Cardiac septum (tissue), 1 donor: ENCODE data around the gene PKD2L2. TPM values are rescaled to one million over a fixed set of nuclear protein-coding genes. Genes with fewer than 3 reads are reported as not detected.

Source experiments
- DNase-seq: peaks from one replicate; pipeline ENCODE4 v3.0.0-alpha.2; 2020; ENCODE audit warnings: low spot score
- intact Hi-C: fragments of 100-400 bp; cut with DNase I; formaldehyde crosslinking; loops from one replicate; pipeline ENCODE4 v1.14.0; 2022
- total RNA-seq: library from RNA; stranded (reverse); fragmentation: NEBNext Ultra II Directional; extraction: Animal tissue kit (Norgen Biotek cat#: 25700); gene quantifications from one replicate; pipeline ENCODE4 v1.2.1, GENCODE V29; 2021
- donor health status: DM: no; HTN: no; CAD: no.

Gene PKD2L2
- total RNA-seq, 1 donor from 2014 or later: 0.62 TPM

DNA sequence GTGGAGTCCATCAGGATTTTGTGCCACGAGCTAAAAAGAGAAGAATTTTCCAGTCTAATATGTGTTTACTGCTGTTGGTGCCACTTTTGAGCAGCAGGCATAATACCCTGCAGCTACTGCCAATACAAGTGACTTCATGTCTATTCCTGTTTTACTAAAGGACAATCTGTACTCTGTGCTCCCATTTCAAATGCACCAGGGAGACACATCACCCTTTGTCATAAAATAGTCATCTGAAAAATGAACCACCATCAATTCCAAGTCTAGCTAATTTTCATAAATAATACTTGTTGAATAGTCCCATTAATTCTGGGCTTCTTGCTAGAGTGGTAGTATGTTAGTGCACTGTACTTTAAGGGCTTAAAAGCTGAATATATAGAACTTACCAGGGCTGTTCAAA lies 8.9 kb upstream of the PKD2L2 start:
- no peak for DNase-seq
- intact Hi-C loops: loop anchor here (2.0 kb wide), 1 partner anchor 44 kb away; no protein-coding TSS in a partner anchor

DNA sequence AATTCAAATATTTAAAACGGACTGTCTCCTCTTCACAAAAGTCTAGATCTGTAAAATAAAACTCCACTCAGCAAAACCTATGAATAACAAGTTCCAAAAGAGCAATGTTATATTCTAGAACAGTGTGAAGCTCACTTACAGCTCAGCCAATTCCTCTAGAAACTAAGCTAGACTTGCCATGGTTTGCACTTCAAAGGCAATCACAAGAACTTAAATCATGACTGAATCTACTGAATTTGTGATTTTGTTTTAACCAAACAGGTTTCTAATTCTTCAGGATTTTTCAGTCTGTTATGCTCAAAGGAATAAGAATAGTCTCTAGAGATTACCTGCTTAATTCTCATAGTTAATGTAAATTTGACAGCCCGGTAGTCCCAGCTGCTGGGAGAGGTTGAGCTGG lies 1.4 kb upstream of the PKD2L2 start:
- DNase-seq: no peak
- intact Hi-C loops: no loop called here

DNA sequence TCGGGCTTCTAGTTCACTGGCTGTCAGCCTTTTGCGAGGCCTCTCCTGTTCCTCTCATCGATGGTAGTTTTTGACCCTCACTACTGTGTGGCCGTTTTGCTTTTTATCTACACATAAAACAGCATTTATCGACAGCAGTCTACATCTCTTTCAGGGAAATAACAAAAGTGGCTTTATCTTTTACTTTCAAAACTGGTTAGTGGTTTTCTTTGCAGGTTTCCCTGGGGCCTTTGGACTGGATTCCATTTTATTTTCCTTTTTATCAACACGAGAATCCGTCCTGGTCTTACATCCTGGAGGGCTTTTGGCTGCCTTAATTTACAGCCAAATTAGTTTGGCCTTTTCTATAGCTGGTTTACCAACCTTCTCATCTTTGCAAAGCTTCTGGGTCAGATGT lies 793 bp upstream of the PKD2L2 start:
- intact Hi-C loops: no loop called here
- no peak for DNase-seq

DNA sequence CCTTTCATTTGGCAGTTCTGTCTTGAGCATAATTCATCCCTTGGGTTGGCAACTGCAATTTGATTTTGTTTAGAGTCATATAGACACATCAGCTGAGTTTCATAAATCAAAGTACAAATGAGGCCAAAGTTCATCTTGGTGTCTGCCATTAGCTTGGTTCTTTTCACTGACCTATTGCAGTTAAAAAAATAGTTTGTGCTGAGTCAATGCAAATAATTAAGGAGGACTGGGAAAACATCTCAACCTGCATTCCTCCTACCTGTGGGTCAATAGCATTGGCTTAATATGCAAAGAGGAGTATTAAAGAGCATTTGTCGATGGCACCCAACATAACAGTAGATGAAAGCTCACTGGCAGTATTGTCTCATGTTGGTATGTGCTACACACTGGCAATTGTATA lies 1.6 kb downstream of the PKD2L2 start:
- intact Hi-C loops: no loop called here
- no peak for DNase-seq

DNA sequence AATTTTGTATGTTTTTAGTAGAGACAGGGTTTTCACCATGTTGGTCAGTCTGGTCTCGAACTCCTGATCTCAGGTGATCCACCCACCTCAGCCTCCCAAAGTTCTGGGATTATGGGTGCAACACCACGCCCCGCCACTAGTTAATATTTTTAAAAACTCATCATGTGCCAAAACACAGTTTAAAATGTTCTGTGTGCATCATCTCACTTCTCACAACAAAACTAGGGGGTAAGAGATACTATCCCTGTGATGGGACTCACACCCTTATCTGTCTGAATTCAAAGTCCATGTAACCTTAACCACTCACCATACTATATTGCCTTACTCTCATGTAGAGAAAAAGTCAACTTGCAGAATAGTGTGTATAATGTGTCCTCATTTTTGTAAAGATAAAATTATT lies 2.6 kb downstream of the PKD2L2 start:
- no peak for DNase-seq
- intact Hi-C loops: no loop called here

DNA sequence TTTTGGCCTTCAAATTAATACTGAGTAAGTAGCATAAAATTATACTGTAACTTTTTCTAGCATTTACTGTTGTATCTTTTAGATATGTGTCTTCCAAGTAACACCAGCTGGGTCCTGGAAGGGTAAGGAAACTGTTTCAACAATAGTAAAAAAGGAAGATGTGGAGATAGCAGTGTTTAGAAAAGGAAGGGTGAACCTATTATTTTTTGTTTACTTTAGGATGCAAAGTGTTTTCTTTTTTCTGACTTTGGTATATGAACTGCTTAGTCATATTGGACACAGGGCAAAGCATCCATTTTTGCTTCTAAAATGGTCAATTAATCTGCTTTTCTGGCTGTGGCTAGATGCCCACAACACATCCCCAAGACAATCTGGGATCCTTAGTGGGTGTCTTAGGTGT lies 5.3 kb downstream of the PKD2L2 start:
- DNase-seq: no peak
- intact Hi-C loops: no loop called here

DNA sequence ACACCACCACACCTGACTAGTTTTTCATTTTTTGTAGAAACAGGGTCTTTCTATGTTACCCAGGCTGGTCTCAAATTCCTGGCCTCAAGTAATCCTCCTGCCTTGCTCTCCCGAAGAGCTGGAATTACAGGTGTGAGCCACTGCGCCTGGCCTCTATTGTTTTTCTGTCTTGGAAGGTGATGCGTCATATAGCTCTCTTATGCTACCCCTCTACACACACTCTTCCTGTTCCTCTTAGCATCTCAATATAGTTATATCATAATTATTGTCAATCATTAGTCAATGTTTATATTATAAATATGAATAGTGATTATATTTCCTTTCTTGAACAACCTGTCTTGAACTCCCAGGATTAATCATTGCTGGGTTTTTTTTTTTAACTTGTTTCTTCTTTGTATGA lies 7.3 kb downstream of the PKD2L2 start:
- no peak for DNase-seq
- intact Hi-C loops: no loop called here

DNA sequence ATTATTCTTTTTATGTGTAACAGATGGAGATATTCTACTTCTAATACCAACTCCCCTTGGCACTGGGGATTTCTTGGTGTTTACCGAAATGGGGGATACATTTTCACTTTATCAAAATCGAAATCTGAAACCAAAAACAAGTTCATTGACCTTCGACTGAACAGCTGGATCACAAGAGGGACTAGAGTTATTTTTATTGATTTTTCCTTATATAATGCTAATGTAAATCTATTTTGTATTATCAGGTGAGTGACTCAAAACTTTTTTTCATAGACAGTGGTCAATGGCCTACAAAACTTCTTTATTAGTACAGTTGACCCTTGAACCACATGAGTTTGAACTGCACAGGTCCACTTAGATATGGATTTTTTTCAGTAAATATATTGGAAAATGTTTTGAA lies 10.2 kb downstream of the PKD2L2 start:
- intact Hi-C loops: no loop called here
- no peak for DNase-seq

DNA sequence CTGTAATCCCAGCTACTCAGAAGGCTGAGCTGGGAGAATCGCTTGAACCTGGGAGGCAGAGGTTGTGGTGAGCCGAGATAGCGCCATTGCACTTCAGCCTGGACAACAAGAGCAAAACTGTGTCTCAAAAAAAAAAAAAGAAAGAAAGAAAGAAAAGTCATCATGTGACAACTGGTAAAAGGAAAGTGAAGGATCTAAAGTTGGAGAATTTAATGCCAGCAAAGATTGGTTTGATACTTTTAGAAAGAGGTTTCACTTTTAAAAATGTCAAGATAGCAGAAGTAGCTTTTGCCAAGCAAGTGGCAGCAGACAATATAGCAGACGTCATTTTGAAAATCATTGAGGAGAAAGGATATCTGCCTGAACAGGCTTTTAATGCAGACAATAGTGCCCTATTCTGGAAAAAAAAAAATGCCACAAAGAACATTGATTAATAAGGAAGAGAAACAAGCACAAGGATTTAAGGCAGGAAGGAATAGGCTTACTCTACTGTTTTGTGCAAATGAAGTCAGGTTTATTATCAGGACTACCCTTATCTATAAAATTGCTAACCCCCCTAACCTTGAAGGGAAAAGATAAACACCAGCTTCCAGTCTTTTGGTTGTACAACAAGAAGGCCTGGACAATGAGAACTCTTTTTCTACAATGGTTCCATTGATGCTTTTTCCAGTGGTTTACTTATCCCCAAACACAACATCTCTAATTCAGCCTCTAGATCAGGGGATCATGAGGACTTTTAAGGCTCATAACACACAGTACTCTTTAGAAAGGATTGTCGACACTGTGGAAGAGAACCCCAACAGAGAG lies 12.0 kb downstream of the PKD2L2 start:
- intact Hi-C loops: no loop called here
- no peak for DNase-seq

DNA sequence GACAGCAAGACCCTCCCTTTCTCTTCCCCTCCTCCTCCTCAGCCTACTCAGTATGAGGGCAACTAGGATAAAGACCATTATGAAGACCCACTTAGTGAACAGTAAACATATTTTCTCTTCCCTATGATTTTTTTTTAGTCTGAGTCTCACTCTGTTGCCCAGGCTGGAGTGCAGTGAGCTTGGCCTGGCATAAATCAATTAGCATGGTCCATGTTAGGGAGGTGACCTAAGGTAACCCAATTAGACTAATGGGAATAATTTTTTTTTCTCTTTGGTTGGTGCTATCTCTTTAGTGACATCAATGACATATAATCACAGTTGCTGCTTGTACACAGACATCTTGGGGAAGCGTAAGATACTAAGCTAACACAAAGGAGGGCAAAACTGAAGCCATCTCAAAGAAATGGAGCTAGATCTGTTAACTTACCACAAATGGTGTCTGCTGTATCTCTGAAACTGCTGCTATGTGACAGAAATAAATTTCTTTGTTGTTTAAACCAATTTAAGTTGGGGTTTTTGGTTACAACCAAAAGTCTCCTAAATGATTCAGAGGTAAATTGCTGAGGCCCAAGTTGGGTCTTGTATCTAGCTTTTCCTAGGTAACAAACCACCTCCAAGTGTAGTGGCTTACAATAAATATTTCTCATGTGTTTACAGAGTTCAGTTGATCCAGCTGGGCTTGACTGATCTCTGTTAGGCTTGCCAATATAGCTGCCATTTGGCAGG lies 13.3 kb downstream of the PKD2L2 start:
- DNase-seq: no peak
- intact Hi-C loops: no loop called here

DNA sequence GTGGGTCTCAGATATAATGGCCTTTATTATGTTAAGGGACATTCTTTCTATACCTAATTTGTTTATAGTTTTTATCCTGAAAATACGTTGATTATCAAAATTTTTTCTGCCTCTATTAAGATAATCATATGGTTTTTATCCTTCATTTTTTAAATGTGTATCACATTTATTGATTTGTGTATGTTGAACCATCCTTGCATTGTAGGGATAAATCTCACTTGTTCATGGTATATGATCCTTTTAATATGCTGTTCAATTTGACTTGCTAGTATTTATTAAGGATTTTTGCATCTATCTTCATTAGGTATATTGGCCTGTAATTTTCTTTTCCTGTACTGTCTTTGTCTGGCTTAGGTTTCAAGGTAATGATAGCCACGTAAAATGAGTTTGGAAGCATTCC lies 25.5 kb downstream of the PKD2L2 start:
- intact Hi-C loops: no loop called here
- DNase-seq: no peak

DNA sequence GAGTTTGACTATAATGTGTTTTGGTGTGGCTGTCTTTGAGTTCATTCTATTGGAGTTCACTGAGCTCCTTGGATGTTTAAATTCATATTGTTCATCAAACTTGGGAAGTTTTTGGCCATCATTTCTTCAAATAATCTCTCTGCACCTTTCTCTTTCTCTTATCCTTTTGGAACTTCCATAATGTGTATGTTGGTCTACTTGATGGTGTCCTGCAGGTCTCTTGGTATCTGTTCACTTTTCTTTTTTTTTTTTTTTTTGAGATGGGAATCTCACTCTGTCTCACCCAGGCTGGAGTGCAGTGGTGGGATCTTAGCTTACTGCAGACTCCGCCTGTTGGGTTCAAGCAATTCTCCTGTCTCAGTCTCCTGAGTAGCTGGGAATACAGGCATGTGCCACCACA lies 27.7 kb downstream of the PKD2L2 start:
- no peak for DNase-seq
- intact Hi-C loops: no loop called here

DNA sequence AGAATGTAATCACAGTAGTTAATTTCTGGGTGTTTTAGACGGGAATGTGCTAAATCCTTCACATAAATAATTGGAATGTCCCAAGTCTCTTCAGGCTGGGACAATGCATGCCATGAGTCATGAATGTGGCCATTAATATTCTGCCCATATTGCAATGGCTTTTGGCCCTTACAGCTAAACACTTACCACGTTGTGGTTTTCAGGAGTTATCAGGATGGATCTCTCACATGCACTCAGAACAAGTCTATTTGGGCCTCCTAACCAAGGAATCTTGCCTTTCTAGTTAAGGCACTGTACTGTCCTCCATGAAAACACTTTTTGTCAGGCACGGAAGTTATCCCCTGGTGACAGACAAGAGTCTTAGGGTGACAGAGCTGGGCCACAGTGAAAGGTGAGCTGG lies 32.7 kb downstream of the PKD2L2 start:
- DNase-seq: no peak

DNA sequence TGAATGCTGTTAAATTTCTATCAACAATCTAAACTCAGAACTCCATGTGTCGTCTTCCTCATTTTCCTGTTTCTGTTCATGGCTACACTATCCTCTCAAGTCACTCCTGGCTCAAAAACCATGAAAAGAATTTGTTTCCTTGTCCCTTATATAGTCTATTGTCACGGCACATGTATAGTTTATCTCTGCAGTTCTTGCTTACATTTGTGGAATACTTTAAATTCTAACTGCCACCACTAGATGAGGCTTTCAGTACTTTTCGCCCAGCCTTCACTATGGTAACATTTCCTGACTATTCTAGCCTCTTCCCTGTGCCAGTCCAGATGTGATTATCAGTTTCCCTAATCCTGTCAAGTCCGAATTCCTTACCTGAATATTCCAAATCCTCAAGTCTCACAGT lies 34.6 kb downstream of the PKD2L2 start:
- no peak for DNase-seq
- intact Hi-C loops: no loop called here

More for the DNA sequence above, 32.7 kb downstream of the PKD2L2 start:
- intact Hi-C loops: no loop called here

DNA sequence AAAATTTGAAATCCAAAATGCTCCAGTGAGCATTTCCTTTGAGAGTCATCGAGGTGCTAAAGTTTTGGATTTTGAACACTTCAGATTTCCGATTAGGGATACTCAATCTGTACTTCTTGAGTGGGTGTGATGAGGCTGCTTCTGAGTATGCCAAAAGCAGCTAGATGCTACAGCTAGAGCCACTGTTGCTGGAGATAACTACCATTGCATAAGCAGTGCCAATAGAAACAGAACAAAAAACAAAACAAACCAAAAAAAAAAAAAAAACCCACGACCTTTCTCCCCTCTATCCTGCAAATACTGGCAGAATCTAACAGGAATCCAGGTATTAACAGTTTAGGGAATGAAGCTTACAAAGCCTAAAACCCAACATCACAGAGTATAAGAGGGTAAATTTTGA lies 43.5 kb downstream of the PKD2L2 start:
- DNase-seq: no peak
- intact Hi-C loops: no loop called here

DNA sequence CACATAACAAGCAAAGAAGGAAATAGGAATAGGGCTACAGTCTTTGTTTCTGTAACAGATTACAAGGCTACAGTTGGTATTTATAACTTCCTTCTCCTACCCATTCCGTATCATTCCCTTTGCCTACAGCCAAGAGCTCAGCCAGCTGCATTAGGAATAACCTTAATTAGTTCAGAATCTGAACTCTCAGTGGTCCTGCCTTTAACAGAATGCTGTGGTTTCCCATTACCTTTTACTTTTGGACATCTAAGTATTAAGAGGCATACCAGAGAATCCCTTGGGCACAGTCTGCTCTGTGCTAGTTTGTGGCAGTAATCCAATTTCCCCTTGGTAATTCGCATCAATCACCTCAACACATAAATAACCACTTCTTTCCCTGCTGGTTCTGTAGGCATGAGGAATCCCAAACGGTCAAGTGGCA lies 44.2 kb downstream of the PKD2L2 start:
- DNase-seq: no peak
- intact Hi-C loops: no loop called here

DNA sequence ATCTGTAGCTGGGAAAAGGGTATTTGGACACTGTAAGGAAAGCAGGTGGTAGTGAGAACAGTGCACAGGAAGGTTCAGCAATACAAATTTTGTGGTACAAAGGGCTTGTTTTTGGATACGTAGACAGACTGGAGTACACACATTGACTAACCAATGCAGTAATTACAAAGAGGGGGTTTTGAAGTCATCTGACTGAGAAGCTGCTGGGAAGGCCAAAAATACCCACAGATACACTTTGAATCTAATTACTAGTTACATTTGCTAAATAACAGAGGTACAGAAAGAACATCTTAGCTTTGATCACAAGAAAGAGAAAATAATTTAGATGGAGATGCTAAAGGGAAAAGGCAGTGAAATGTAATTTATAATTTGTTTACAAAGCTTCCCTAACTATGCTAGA lies 45.9 kb downstream of the PKD2L2 start:
- DNase-seq: no peak
- intact Hi-C loops: no loop called here

DNA sequence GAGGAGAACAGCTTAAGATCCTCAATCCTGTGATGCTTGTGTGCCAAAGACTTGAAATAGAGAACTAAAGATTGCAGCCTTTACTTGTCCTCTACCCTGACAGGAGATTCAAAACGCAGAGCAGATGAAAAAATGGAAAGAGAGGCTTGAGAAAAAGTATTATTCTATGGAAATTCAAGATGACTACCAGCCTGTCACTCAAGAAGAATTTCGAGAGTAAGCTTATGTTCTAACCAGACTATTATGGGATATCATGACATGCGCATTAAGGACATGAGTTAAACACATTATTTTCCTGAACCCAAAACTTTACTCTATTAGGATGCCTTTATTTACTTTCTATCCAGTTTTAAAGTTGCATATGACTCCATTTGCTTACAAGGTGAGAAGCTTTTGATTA lies 46.4 kb downstream of the PKD2L2 start:
- intact Hi-C loops: no loop called here
- DNase-seq: no peak

DNA sequence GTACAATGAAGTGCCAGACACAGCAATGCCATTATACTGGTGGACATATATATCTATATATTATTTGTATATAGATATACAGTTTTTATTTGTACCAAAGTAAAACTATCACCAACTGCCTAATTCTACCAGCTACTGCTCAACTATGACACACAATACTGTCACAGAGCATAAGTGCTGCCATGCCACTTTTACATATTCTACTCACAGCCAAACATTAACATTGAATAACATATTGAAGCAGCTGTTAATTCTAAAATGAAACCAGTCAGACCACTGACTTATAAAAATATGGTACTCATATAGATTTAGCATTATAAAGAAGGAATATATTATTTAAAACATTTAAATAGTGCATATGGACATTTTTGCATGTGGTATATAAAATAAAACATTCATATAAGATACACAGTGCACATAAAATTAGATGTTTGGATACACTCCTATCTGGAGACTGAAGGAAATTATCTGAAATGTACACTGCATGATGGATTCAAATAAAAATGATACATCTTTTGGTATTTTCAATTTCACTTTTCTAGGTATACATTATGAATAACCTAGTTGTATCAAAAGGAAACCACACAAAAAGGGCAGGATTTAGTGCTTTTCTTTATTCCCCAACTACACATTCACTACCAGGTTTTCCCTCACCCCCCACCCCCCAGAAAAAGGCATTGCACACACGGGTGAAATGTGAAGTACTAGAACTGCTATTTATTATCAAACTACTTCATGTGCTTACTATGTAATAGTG lies 48.9 kb downstream of the PKD2L2 start:
- intact Hi-C loops: no loop called here
- DNase-seq: no peak

DNA sequence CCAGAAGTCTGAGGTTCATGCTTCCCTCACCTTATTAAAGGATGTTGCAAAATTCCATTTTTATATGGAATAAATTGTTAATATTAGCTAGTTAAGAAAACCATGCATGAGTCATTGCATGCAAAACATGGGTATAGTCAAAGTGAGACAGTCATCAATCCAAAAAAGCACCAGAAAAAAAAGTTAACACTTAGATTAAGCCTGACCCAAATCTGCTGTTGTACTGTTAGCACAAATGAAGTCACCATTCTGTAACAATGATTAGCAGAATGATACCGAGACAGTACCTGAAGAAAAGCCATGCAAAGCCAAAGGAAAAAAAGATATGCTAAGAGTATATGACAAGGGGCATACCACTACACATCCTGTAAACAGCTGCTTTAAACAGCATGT lies 49.5 kb downstream of the PKD2L2 start:
- DNase-seq: no peak
- intact Hi-C loops: no loop called here

DNA sequence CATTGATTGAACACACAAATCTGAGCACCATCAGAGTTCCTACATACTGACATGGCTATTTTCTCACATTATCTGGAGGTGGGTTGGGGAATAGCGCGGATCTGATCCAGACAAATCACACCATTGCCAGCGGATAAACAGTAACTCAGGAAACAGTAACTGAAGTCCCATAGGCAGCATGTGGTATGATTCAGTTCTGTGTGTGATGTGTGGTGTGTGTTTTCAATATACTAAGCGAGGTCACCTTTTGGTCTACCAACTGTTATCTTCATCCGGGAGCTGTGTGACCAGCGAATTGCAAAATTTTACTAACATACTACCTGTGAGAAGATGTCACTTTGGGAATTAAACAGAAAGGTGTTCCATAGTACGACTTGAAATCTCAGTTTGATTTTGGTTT lies 50.1 kb downstream of the PKD2L2 start:
- no peak for DNase-seq
- intact Hi-C loops: no loop called here
